ENCODE data around the gene TTC7B. TPM values are rescaled to one million over a fixed set of nuclear protein-coding genes. Genes with fewer than 3 reads are reported as not detected.

TTC7B gene
- total and polyA plus RNA-seq, 7 donors: 18.9 to 97.0 (median 59.0) TPM

GRCh38 chr14:90610346-90611040, 205.7 kb downstream of the TTC7B start:
- DNase-seq (no peak), ATAC-seq (no peak)
- Histone ChIP-seq H3K27me3 (ENCODE audit: insufficient read depth in 3 of 3, low read length in 2 of 3) (no peaks in the 10 kb centered on the region), H3K27ac (no peak overlapping the region), H3K36me3 (ENCODE audit: insufficient read depth in 1 of 2, low read depth in 1 of 2) (peaks cover 0 to 10% of the 10 kb centered on the region in 2 donors), H3K4me1 (peaks cover 44% of the 10 kb centered on the region), H3K4me3 (no peak overlapping the region), H3K9me3 (no peaks in the 10 kb centered on the region)
- 84 to 92% (median 90%) methylated on average over 10 of the region's 10 CpGs for WGBS, 3 donors
- intact Hi-C loops (cut with DNase I): no loop called here
- TF ChIP-seq CTCF (IDR thresholded peaks at IDR 0.05): no peak

GRCh38 chr14:90609376-90609775, 206.9 kb downstream of the TTC7B start:
- intact Hi-C loops (cut with DNase I): no loop called here
- H3K27me3 ChIP-seq (ENCODE audit: insufficient read depth in 3 of 3, low read length in 2 of 3): no peaks in the 10 kb centered on the region
- no peaks in the 10 kb centered on the region for H3K9me3 ChIP-seq
- no peak overlapping the region for H3K27ac ChIP-seq
- ATAC-seq (no peak), DNase-seq (no peak)
- WGBS, 3 donors: 15 to 25% (median 23%) methylated on average over 2 of the region's 2 CpGs
- no peak overlapping the region for H3K4me3 ChIP-seq
- no peak for TF ChIP-seq CTCF (IDR thresholded peaks at IDR 0.05)
- peaks cover 0 to 15% of the 10 kb centered on the region in 2 donors for H3K36me3 ChIP-seq (ENCODE audit: insufficient read depth in 1 of 2, low read depth in 1 of 2)
- H3K4me1 ChIP-seq: peaks cover 39% of the 10 kb centered on the region

GRCh38 chr14:90608929-90609341, 207.3 kb downstream of the TTC7B start:
- no peak for TF ChIP-seq CTCF (IDR thresholded peaks at IDR 0.05)
- peaks cover 0 to 15% of the 10 kb centered on the region in 2 donors for H3K36me3 ChIP-seq (ENCODE audit: insufficient read depth in 1 of 2, low read depth in 1 of 2)
- DNase-seq: no peak
- no peak overlapping the region for H3K27ac ChIP-seq
- peak in 1 of 4 donors; percentile 5 for ATAC-seq
- intact Hi-C loops (cut with DNase I): no loop called here
- H3K4me1 ChIP-seq: peaks cover 37% of the 10 kb centered on the region
- H3K4me3 ChIP-seq: no peak overlapping the region
- H3K9me3 ChIP-seq: no peaks in the 10 kb centered on the region
- H3K27me3 ChIP-seq (ENCODE audit: insufficient read depth in 3 of 3, low read length in 2 of 3): no peaks in the 10 kb centered on the region
- 49 to 74% (median 60%) methylated on average over 7 of the region's 7 CpGs for whole genome bisulfite sequencing, 3 donors

GRCh38 chr14:90608281-90608680, 207.9 kb downstream of the TTC7B start:
- H3K36me3 ChIP-seq (ENCODE audit: insufficient read depth in 1 of 2, low read depth in 1 of 2): peaks cover 0 to 15% of the 10 kb centered on the region in 2 donors
- no peaks in the 10 kb centered on the region for H3K27me3 ChIP-seq (ENCODE audit: insufficient read depth in 3 of 3, low read length in 2 of 3)
- ATAC-seq (no peak), DNase-seq (no peak)
- H3K9me3 ChIP-seq: no peaks in the 10 kb centered on the region
- H3K4me3 ChIP-seq: no peak overlapping the region
- intact Hi-C loops (cut with DNase I): no loop called here
- H3K4me1 ChIP-seq: peaks cover 37% of the 10 kb centered on the region
- no peak for TF ChIP-seq CTCF (IDR thresholded peaks at IDR 0.05)
- H3K27ac ChIP-seq: no peak overlapping the region
- 86 to 90% (median 89%) methylated on average over 11 of the region's 11 CpGs for WGBS, 3 donors

GRCh38 chr14:90607141-90607540, 209.1 kb downstream of the TTC7B start:
- TF ChIP-seq CTCF (IDR thresholded peaks at IDR 0.05): no peak

More at GRCh38 chr14:90607141-90607540, 209.1 kb downstream of the TTC7B start:
- DNase-seq (no peak), ATAC-seq (peak in 2 of 4 donors; percentile 51 to 52)
- peaks cover 25% of the 10 kb centered on the region for H3K4me1 ChIP-seq
- H3K36me3 ChIP-seq (ENCODE audit: insufficient read depth in 1 of 2, low read depth in 1 of 2): peaks cover 0 to 15% of the 10 kb centered on the region in 2 donors
- intact Hi-C loops (cut with DNase I): no loop called here
- no peaks in the 10 kb centered on the region for H3K27me3 ChIP-seq (ENCODE audit: insufficient read depth in 3 of 3, low read length in 2 of 3)
- H3K9me3 ChIP-seq: no peaks in the 10 kb centered on the region
- H3K4me3 ChIP-seq: no peak overlapping the region
- H3K27ac ChIP-seq: no peak overlapping the region
- WGBS, 3 donors: 64 to 88% (median 76%) methylated on average over 10 of the region's 10 CpGs

Measured in psoas muscle (tissue), 8 donors.